Left lung (tissue), 10 donors: ENCODE measurements around the gene DSN1. TPM values are rescaled to one million over a fixed set of nuclear protein-coding genes. Genes with fewer than 3 reads are reported as not detected.

Source experiments
- ATAC-seq: fragments of 200-7000 bp; cut with Tn5 transposase; one replicate; pipeline ENCODE4 v1.9.1; 2020; ENCODE audit warnings: moderate library complexity
- DNase-seq, 4 donors: peaks; one replicate each; pipeline ENCODE4 v3.0.0-alpha.2; 2013 to 2020
- H3K27ac ChIP-seq, 2 donors: fragments of 200-600 bp; sonication (generic) in 1 of 2; one replicate each; pipeline versions ENCODE4 v1.5.0 to v1.8.0; 2020 to 2021
- H3K27me3 ChIP-seq, 2 donors: fragments of 200-600 bp; sonication (generic) in 1 of 2; one replicate each; pipeline versions ENCODE4 v1.5.0 to v1.8.0; 2020 to 2021
- H3K36me3 ChIP-seq, 2 donors: fragments of 200-600 bp; sonication (generic) in 1 of 2; one replicate each; pipeline versions ENCODE4 v1.5.0 to v1.8.0; 2020 to 2021
- H3K4me1 ChIP-seq, 2 donors: fragments of 200-600 bp; one replicate each; pipeline ENCODE4 v1.8.0; 2021
- H3K4me3 ChIP-seq, 2 donors: fragments of 200-600 bp; sonication (generic) in 1 of 2; one replicate each; pipeline versions ENCODE4 v1.5.0 to v1.8.0; 2020 to 2021; ENCODE audit warnings: mild to moderate bottlenecking in 1 of 2
- H3K9me3 ChIP-seq, 2 donors: fragments of 200-600 bp; sonication (generic) in 1 of 2; one replicate each; pipeline versions ENCODE4 v1.5.0 to v1.8.0; 2020 to 2021
- intact Hi-C, 2 donors: fragments of 100-400 bp; cut with DNase I; formaldehyde crosslinking; loops; one replicate each; pipeline versions ENCODE4 v1.11.2 to v1.14.2; 2022
- polyA plus RNA-seq, 6 donors: library from polyadenylated mRNA; unstranded; fragments of 120-200 nt; gene quantifications; one replicate each; pipeline ENCODE4 v1.2.1, GENCODE V29; 2013; ENCODE audit not compliant: insufficient read length in 6 of 6
- total RNA-seq, 2 donors: library from RNA; stranded (reverse); fragmentation: NEBNext Ultra II Directional; extraction: Animal tissue kit (Norgen Biotek cat#: 25700); gene quantifications; one replicate each; pipeline ENCODE4 v1.2.1, GENCODE V29; 2021
- TF ChIP-seq, protein P1 (sequence below), 2 donors: fragments of 200-600 bp; sonication (generic) in 1 of 2; IDR thresholded peaks; one replicate each; pipeline versions ENCODE4 v1.5.0 to v1.8.0; 2021; ENCODE audit warnings: antibody characterized with exemption in 2 of 2
- donor health status: DM: no; HTN: yes; CAD: no.
- donor health status: DM: no; HTN: no; CAD: no.

DSN1 gene
- total and polyA plus RNA-seq, 8 donors = 14.5 to 24.7 (median 20.3) TPM

GRCh38 chr20:36777167-36777566 lies 3.6 kb upstream of the DSN1 start:
- peak in 1 of 4 donors; percentile 32 for DNase-seq
- H3K27ac ChIP-seq = no peak overlapping the region
- intact Hi-C loops = no loop called here
- no peaks in the 10 kb centered on the region for H3K36me3 ChIP-seq
- no peaks in the 10 kb centered on the region for H3K9me3 ChIP-seq
- no peak for ATAC-seq
- TF ChIP-seq, protein P1, sequence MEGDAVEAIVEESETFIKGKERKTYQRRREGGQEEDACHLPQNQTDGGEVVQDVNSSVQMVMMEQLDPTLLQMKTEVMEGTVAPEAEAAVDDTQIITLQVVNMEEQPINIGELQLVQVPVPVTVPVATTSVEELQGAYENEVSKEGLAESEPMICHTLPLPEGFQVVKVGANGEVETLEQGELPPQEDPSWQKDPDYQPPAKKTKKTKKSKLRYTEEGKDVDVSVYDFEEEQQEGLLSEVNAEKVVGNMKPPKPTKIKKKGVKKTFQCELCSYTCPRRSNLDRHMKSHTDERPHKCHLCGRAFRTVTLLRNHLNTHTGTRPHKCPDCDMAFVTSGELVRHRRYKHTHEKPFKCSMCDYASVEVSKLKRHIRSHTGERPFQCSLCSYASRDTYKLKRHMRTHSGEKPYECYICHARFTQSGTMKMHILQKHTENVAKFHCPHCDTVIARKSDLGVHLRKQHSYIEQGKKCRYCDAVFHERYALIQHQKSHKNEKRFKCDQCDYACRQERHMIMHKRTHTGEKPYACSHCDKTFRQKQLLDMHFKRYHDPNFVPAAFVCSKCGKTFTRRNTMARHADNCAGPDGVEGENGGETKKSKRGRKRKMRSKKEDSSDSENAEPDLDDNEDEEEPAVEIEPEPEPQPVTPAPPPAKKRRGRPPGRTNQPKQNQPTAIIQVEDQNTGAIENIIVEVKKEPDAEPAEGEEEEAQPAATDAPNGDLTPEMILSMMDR (IDR thresholded peaks at IDR 0.05) = no peak
- no peaks in the 10 kb centered on the region for H3K27me3 ChIP-seq
- peaks cover 11 to 21% of the 10 kb centered on the region in 2 donors for H3K4me1 ChIP-seq
- H3K4me3 ChIP-seq = no peak overlapping the region

DNA sequence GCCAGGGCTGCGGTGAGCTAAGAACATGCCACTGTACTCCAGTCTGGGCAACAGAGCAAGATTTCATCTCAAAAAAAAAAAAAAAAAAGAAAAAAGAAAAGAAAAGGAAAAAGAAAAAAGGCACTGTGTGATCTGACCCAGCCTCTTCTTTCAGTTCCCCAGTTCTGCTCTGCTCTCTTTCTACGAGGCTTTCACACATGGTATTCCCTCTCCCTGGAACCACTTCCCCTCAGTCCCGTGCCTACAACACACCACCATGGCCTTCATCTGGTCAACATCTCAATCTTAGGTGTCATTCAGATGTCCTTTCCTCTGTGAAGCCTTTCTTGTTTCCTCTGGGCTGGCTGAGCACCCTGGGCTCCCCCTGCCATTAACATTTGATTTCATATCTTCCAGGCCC lies 2.3 kb upstream of the DSN1 start:
- H3K9me3 ChIP-seq = no peaks in the 10 kb centered on the region
- intact Hi-C loops = no loop called here
- H3K36me3 ChIP-seq = no peaks in the 10 kb centered on the region
- H3K27ac ChIP-seq = no peak overlapping the region
- no peak overlapping the region for H3K4me3 ChIP-seq
- DNase-seq (no peak), ATAC-seq (no peak)
- TF ChIP-seq, protein P1 (IDR thresholded peaks at IDR 0.05) = no peak
- peaks cover 11 to 21% of the 10 kb centered on the region in 2 donors for H3K4me1 ChIP-seq
- H3K27me3 ChIP-seq = no peaks in the 10 kb centered on the region

- Histone ChIP-seq H3K4me3 (no peak overlapping the region), H3K4me1 (peaks cover 11 to 21% of the 10 kb centered on the region in 2 donors), H3K36me3 (no peaks in the 10 kb centered on the region), H3K9me3 (no peaks in the 10 kb centered on the region), H3K27me3 (no peaks in the 10 kb centered on the region), H3K27ac (peak overlapping the region in 1 of 2 donors; percentile 97)
- ATAC-seq (no peak), DNase-seq (no peak)
- intact Hi-C loops = no loop called here
- TF ChIP-seq, protein P1 (IDR thresholded peaks at IDR 0.05) = no peak
Observed at GRCh38 chr20:36775196-36775595, 1.6 kb upstream of the DSN1 start.

DNA sequence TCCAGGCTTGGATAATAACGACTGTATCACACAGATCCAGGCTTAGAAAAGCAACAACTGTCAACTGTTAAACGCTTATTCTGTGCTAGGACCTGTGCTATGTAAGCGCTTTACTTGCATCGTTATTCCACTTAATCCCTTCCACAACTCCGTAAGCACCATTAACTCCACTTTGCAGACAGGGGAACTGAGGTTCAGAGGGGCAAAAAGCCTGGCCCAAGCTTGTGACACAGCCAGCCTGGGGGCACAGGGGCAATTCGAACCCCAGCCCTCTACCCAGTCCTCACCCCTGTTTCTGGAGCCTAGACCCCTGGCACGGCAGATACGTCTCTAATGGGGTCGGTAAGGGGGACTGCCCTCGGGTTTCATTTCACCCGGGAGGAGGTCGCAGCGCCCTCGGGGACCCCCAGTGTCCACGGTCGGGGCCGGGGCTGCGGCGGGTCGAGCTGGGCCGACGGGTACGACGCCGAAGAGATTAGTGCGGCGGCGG lies 411 bp downstream of the DSN1 start:
- ATAC-seq (no peak), DNase-seq (no peak)
- intact Hi-C loops = no loop called here
- TF ChIP-seq, protein P1 (IDR thresholded peaks at IDR 0.05) = no peak
- no peaks in the 10 kb centered on the region for H3K9me3 ChIP-seq
- H3K27me3 ChIP-seq = no peaks in the 10 kb centered on the region
- H3K36me3 ChIP-seq = no peaks in the 10 kb centered on the region
- peak overlapping the region; percentile 96 to 97 for H3K27ac ChIP-seq
- peaks cover 19 to 21% of the 10 kb centered on the region in 2 donors for H3K4me1 ChIP-seq
- H3K4me3 ChIP-seq = peak overlapping the region; percentile 63 to 66

DNA sequence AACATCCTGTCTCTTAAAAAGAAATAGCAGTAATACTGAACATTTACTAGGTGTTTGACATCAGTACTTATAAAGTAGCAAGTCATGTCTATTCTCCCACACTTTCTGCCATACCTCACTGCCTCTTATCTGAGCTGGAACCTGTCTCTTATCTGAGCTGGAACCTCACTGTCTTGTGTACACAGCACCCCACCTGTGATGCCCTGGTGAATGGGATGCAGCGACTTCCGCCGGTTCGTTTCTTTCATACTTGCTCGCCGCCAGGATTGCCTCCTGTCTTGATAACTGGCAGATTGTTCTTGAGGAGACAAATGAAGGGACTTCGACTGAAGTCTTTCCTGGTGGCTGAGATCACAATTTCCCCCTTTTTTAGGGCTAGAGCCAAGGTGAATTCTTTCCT lies 2.9 kb downstream of the DSN1 start:
- no peaks in the 10 kb centered on the region for H3K9me3 ChIP-seq
- H3K27ac ChIP-seq = no peak overlapping the region
- H3K36me3 ChIP-seq = peaks cover 0 to 8% of the 10 kb centered on the region in 2 donors
- peaks cover 19 to 21% of the 10 kb centered on the region in 2 donors for H3K4me1 ChIP-seq
- TF ChIP-seq, protein P1 (IDR thresholded peaks at IDR 0.05) = no peak
- intact Hi-C loops = no loop called here
- no peak overlapping the region for H3K4me3 ChIP-seq
- no peak for DNase-seq
- no peak for ATAC-seq
- H3K27me3 ChIP-seq = no peaks in the 10 kb centered on the region
